HepG2 (cell line): ENCODE data around the gene CHD2. TPM values are rescaled to one million over a fixed set of nuclear protein-coding genes. Genes with fewer than 3 reads are reported as not detected.

ENCODE experiments used
- ATAC-seq: fragments of 200-7000 bp; cut with Tn5 transposase; 3 replicates; pipeline ENCODE4 v1.9.1; 2020; ENCODE audit warnings: mild to moderate bottlenecking, moderate library complexity
- BruUV-seq: library from RNA; stranded (reverse); fragments of 400-500 nt; replicated peaks from 2 replicates; lab custom pipeline; 2021; lab: Mats Ljungman, UMichigan
- CTCF ChIA-PET: fragments of 300-600 bp; formaldehyde crosslinking; extraction: SDS; loops from one replicate; lab custom pipeline; 2021; ENCODE audit warnings: low total read pairs, inconsistent platforms, low intra/inter-chr PET ratio; lab: Yijun Ruan, JAX
- POLR2A ChIA-PET: fragments of 350-600 bp; sonication (Branson Sonifier 250); formaldehyde crosslinking; loops from one replicate; lab custom pipeline; 2020; ENCODE audit warnings: antibody characterized with exemption, inconsistent platforms; lab: Yijun Ruan, JAX
- DNase-seq: peaks from one replicate; pipeline ENCODE4 v3.0.0-alpha.2; 2015; ENCODE audit warnings: low spot score
- FAIRE-seq: peaks from 3 replicates; lab custom pipeline; 2011; peaks lifted over from hg19 to GRCh38; lab: Jason Lieb, UNC
- H2AFZ ChIP-seq: one replicate; pipeline ENCODE4 v1.6.1; 2011; ENCODE audit warnings: low read length, inconsistent platforms
- H3K27ac ChIP-seq: fragments of 300-600 bp; 3 replicates; pipeline ENCODE4 v1.8.0; 2011; ENCODE audit warnings: mixed run types, mild to moderate bottlenecking, mixed read lengths, low read length, inconsistent platforms; ENCODE audit not compliant: insufficient read depth; ENCODE audit errors: extremely low read length
- H3K27me3 ChIP-seq, 2 experiments: fragments of 200-600 bp in 1 of 2; 2 replicates in 1 of 2; 3 replicates in 1 of 2; pipeline versions ENCODE4 v1.6.0 to v1.8.0; 2011; ENCODE audit warnings: low read length in 2 of 2, mild to moderate bottlenecking in 2 of 2, moderate library complexity in 2 of 2, inconsistent platforms in 1 of 2; ENCODE audit not compliant: insufficient read depth in 2 of 2, control insufficient read depth in 1 of 2
- H3K36me3 ChIP-seq, 2 experiments: fragments of 200-600 bp in 1 of 2; replicated peaks in 1 of 2; 2 replicates in 1 of 2; 3 replicates in 1 of 2; pipeline versions ENCODE4 v1.5.1 to v1.8.0; 2011; ENCODE audit warnings: low read length in 2 of 2, inconsistent platforms in 1 of 2; ENCODE audit not compliant: insufficient read depth in 2 of 2, control insufficient read depth in 1 of 2
- H3K4me1 ChIP-seq: 2 replicates; pipeline ENCODE4 v1.5.1; 2012; ENCODE audit warnings: low read length, inconsistent platforms; ENCODE audit not compliant: insufficient read depth
- H3K4me2 ChIP-seq: 2 replicates; pipeline ENCODE4 v1.6.0; 2011; ENCODE audit warnings: low read depth, low read length, inconsistent platforms
- H3K4me3 ChIP-seq, 3 experiments: fragments of 200-600 bp in 1 of 3; sonication (generic), shearing (Covaris generic) in 1 of 3; replicated peaks in 1 of 3; 2 replicates each; pipeline ENCODE4 v1.5.1; 2011 to 2016; ENCODE audit warnings: low read length in 3 of 3, inconsistent platforms in 2 of 3, low read depth in 2 of 3, mild to moderate bottlenecking in 2 of 3, control low read depth in 1 of 3, mixed read lengths in 1 of 3; ENCODE audit not compliant: insufficient read depth in 1 of 3
- H3K79me2 ChIP-seq: one replicate; pipeline ENCODE4 v1.6.1; 2011; ENCODE audit warnings: low read length, inconsistent platforms; ENCODE audit not compliant: insufficient read depth
- H3K9ac ChIP-seq: 2 replicates; pipeline ENCODE4 v1.6.0; 2011; ENCODE audit warnings: mild to moderate bottlenecking, low read depth, low read length, inconsistent platforms; ENCODE audit not compliant: insufficient read depth
- H3K9me3 ChIP-seq: 2 replicates; pipeline ENCODE4 v1.5.1; 2012; ENCODE audit warnings: mild to moderate bottlenecking, low read length
- H4K20me1 ChIP-seq: 2 replicates; pipeline ENCODE4 v1.6.0; 2011; ENCODE audit warnings: inconsistent platforms, mild to moderate bottlenecking, low read length, moderate library complexity; ENCODE audit not compliant: insufficient read depth
- ATAD3A ChIP-seq: sonication (generic); formaldehyde crosslinking; IDR thresholded peaks from 2 replicates; pipeline ENCODE4 v1.4.0; 2020; ENCODE audit warnings: missing genetic modification reagents
- ATM ChIP-seq: fragments of 450-650 bp; IDR thresholded peaks from 2 replicates; pipeline ENCODE4 v1.7.1; 2017; ENCODE audit warnings: mild to moderate bottlenecking, borderline replicate concordance
- DNMT3B ChIP-seq: conservative IDR thresholded peaks from 2 replicates; pipeline ENCODE4 v1.6.1; 2016; ENCODE audit warnings: missing biosample characterization, control low read depth
- E2F1 ChIP-seq: sonication (generic); formaldehyde crosslinking; IDR thresholded peaks from 2 replicates; pipeline ENCODE4 v1.5.0; 2020; ENCODE audit warnings: missing genetic modification reagents
- EEA1 ChIP-seq: sonication (generic); formaldehyde crosslinking; IDR thresholded peaks from 2 replicates; pipeline ENCODE4 v1.5.1; 2020; ENCODE audit warnings: mild to moderate bottlenecking, missing genetic modification reagents, borderline replicate concordance
- MYNN ChIP-seq: sonication (generic); formaldehyde crosslinking; IDR thresholded peaks from 2 replicates; pipeline ENCODE4 v1.4.0; 2020; ENCODE audit warnings: mild to moderate bottlenecking, low read depth, missing genetic modification reagents
- NFIB ChIP-seq: sonication (generic); formaldehyde crosslinking; IDR thresholded peaks from 2 replicates; pipeline ENCODE4 v1.9.0; 2021; ENCODE audit warnings: missing genetic modification reagents, mild to moderate bottlenecking, borderline replicate concordance
- SMARCE1 ChIP-seq: fragments of 450-650 bp; IDR thresholded peaks from 2 replicates; pipeline ENCODE4 v1.6.1; 2017; ENCODE audit warnings: borderline replicate concordance
- SP4 ChIP-seq: sonication (generic); formaldehyde crosslinking; IDR thresholded peaks from 2 replicates; pipeline ENCODE4 v1.8.1; 2023; ENCODE audit warnings: mild to moderate bottlenecking, missing genetic modification reagents
- STAG1 ChIP-seq: sonication (generic); formaldehyde crosslinking; IDR thresholded peaks from 2 replicates; pipeline ENCODE4 v1.4.0; 2020; ENCODE audit warnings: missing genetic modification reagents
- ZBTB7A ChIP-seq: sonication (generic); formaldehyde crosslinking; IDR thresholded peaks from 2 replicates; pipeline ENCODE4 v1.8.0; 2022; ENCODE audit warnings: mild to moderate bottlenecking, missing genetic modification reagents
- ZEB1 ChIP-seq: IDR thresholded peaks from 2 replicates; pipeline ENCODE4 v1.6.1; 2012; ENCODE audit warnings: mild to moderate bottlenecking, low read depth, inconsistent platforms; ENCODE audit not compliant: insufficient replicate concordance
- ZNF616 ChIP-seq: sonication (generic); formaldehyde crosslinking; IDR thresholded peaks from 2 replicates; pipeline ENCODE4 v1.5.0; 2020; ENCODE audit warnings: low read depth, mild to moderate bottlenecking, missing genetic modification reagents
- WGBS: methylation state at CpG from one replicate; pipeline ENCODE4 v1.1.6; 2017; ENCODE audit warnings: low lambda C conversion rate; 5-methylcytosine and 5-hydroxymethylcytosine counted together
- in situ Hi-C: cut with HindIII; loops from 2 replicates; pipeline ENCODE4 v1.10.0; 2017; ENCODE audit warnings: low pct_unique_long_range_greater_than_20kb; ENCODE audit not compliant: extremely low pct_ligation_motif_present
- intact Hi-C: fragments of 100-400 bp; cut with micrococcal nuclease; formaldehyde crosslinking; loops from one replicate; pipeline ENCODE4 v1.10.0; 2022; ENCODE audit not compliant: unreplicated experiment
- polyA plus RNA-seq, 8 experiments: library from polyadenylated mRNA; depleted of rRNA in 3 of 8; stranded (reverse) in 7 of 8; unstranded in 1 of 8; fragments of >200 nt; fragmentation: Illumina TruSeq in 4 of 8; extraction: Trizol in 4 of 8; gene quantifications; 2 replicates each; pipeline versions ENCODE4 v1.2.1 to v1.2.3, GENCODE V29; 2011 to 2016; ENCODE audit warnings: low read depth in 4 of 8, missing spikeins in 1 of 8, mixed read lengths in 1 of 8; ENCODE audit not compliant: insufficient read depth in 1 of 8
- total RNA-seq, 5 experiments: library from RNA; depleted of rRNA; stranded (reverse); fragments of >200 nt; fragmentation: Illumina TruSeq; extraction: Trizol; gene quantifications; 2 replicates each; pipeline ENCODE4 v1.2.3, GENCODE V29; 2016; ENCODE audit warnings: low read depth in 1 of 5
- TF ChIP-seq, protein P1 (sequence below): sonication (generic); formaldehyde crosslinking; IDR thresholded peaks from 2 replicates; pipeline ENCODE4 v1.8.1; 2023; ENCODE audit warnings: mild to moderate bottlenecking, missing genetic modification reagents

CHD2 gene
- total and polyA plus RNA-seq, 2 of the 13 experiments (the other 11 are each of a cell fraction or from before 2014, with no cell fraction given): 54.0 to 54.1 TPM

- no peak overlapping the region for H3K9ac ChIP-seq
- TF ChIP-seq, protein P1, sequence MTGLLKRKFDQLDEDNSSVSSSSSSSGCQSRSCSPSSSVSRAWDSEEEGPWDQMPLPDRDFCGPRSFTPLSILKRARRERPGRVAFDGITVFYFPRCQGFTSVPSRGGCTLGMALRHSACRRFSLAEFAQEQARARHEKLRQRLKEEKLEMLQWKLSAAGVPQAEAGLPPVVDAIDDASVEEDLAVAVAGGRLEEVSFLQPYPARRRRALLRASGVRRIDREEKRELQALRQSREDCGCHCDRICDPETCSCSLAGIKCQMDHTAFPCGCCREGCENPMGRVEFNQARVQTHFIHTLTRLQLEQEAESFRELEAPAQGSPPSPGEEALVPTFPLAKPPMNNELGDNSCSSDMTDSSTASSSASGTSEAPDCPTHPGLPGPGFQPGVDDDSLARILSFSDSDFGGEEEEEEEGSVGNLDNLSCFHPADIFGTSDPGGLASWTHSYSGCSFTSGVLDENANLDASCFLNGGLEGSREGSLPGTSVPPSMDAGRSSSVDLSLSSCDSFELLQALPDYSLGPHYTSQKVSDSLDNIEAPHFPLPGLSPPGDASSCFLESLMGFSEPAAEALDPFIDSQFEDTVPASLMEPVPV (CRISPR knock-in tag): no peak
- TF ChIP-seq ZNF616 (CRISPR knock-in tag): no peak
- TF ChIP-seq ATAD3A (CRISPR knock-in tag): no peak
- TF ChIP-seq SMARCE1: no peak
- no peak for TF ChIP-seq EEA1 (CRISPR knock-in tag)
- TF ChIP-seq E2F1 (CRISPR knock-in tag): no peak
- TF ChIP-seq SP4: no peak
- TF ChIP-seq NFIB: no peak
- no peak for TF ChIP-seq ATM
- TF ChIP-seq DNMT3B (CRISPR knock-in tag): no peak
- no peak for TF ChIP-seq STAG1 (CRISPR knock-in tag)
- TF ChIP-seq ZEB1: no peak
- TF ChIP-seq ZBTB7A (CRISPR knock-in tag): no peak
- no peak for TF ChIP-seq MYNN (CRISPR knock-in tag)
- TF ChIP-seq, all 625 proteins: peak for 0
- Histone ChIP-seq H4K20me1 (peaks cover 29% of the 10 kb centered on the region), H3K27me3 (no peaks in the 10 kb centered on the region), H3K27ac (no peak overlapping the region), H3K79me2 (peaks cover 2% of the 10 kb centered on the region), H3K4me1 (peaks cover 13% of the 10 kb centered on the region), H3K9me3 (no peaks in the 10 kb centered on the region), H3K36me3 (peaks cover 29 to 63% of the 10 kb centered on the region in 2 experiments), H2AFZ (no peak overlapping the region), H3K4me3 (no peak overlapping the region), H3K4me2 (no peak overlapping the region)
- CTCF ChIA-PET: no interaction called here
- 100% methylated on average over 1 of the region's 1 CpG for WGBS
- FAIRE-seq (no peak), DNase-seq (no peak), ATAC-seq (no peak)
- POLR2A ChIA-PET: no interaction called here
- in situ Hi-C loops (no loop called here), intact Hi-C loops (no loop called here)
- BruUV-seq: no TSS peak
These were observed 125.5 kb downstream of the CHD2 start for GRCh38 chr15:93025625-93025982.
